ENCODE data around the gene ZBTB7C. TPM values are rescaled to one million over a fixed set of nuclear protein-coding genes. Genes with fewer than 3 reads are reported as not detected.

ZBTB7C gene
- total RNA-seq, 1 experiment from 2014 or later: 0.32 TPM

GRCh38 chr18:48363175-48363574 is 46.0 kb downstream of the ZBTB7C start:
- DNase-seq (ENCODE audit: low spot score): no peak
- BruUV-seq (replicated peaks): no TSS peak
- no peak overlapping the region for H3K4me3 ChIP-seq (ENCODE audit: low read depth, low read length, poor library complexity, severe bottlenecking)
- no peaks in the 10 kb centered on the region for H3K27me3 ChIP-seq (replicated peaks; ENCODE audit: insufficient read depth, low read depth, low read length, poor library complexity)
- intact Hi-C loops (cut with micrococcal nuclease; ENCODE audit: unreplicated experiment): no loop called here
- H3K9me3 ChIP-seq (ENCODE audit: low read depth, low read length, poor library complexity, severe bottlenecking): no peaks in the 10 kb centered on the region
- POLR2A ChIA-PET (ENCODE audit: low non-redundant PET): no interaction called here
- CTCF ChIA-PET: no interaction called here
- no peaks in the 10 kb centered on the region for H3K4me1 ChIP-seq (ENCODE audit: insufficient read depth, low read length, poor library complexity, severe bottlenecking)
- no peak overlapping the region for H3K27ac ChIP-seq (ENCODE audit: low read depth, low read length, poor library complexity, severe bottlenecking)
- H3K36me3 ChIP-seq (ENCODE audit: insufficient read depth, low read length, poor library complexity, severe bottlenecking): no peaks in the 10 kb centered on the region
- TF ChIP-seq EZH2 (IDR thresholded peaks at IDR 0.05; ENCODE audit: borderline replicate concordance, low read depth, low read length, poor library complexity, severe bottlenecking) (no peak), CTCF (conservative IDR thresholded peaks at IDR 0.05; ENCODE audit: low read depth, low read length) (no peak)

GRCh38 chr18:48361801-48362200 is 47.4 kb downstream of the ZBTB7C start:
- ChIA-PET POLR2A (ENCODE audit: low non-redundant PET) (no interaction called here), CTCF (no interaction called here)
- Histone ChIP-seq H3K27ac (ENCODE audit: low read depth, low read length, poor library complexity, severe bottlenecking) (no peak overlapping the region), H3K36me3 (ENCODE audit: insufficient read depth, low read length, poor library complexity, severe bottlenecking) (no peaks in the 10 kb centered on the region), H3K4me3 (ENCODE audit: low read depth, low read length, poor library complexity, severe bottlenecking) (no peak overlapping the region), H3K9me3 (ENCODE audit: low read depth, low read length, poor library complexity, severe bottlenecking) (no peaks in the 10 kb centered on the region), H3K27me3 (replicated peaks; ENCODE audit: insufficient read depth, low read depth, low read length, poor library complexity) (no peaks in the 10 kb centered on the region), H3K4me1 (ENCODE audit: insufficient read depth, low read length, poor library complexity, severe bottlenecking) (no peaks in the 10 kb centered on the region)
- intact Hi-C loops (cut with micrococcal nuclease; ENCODE audit: unreplicated experiment): no loop called here
- no TSS peak for BruUV-seq (replicated peaks)
- no peak for TF ChIP-seq CTCF (conservative IDR thresholded peaks at IDR 0.05; ENCODE audit: low read depth, low read length)
- TF ChIP-seq EZH2 (IDR thresholded peaks at IDR 0.05; ENCODE audit: borderline replicate concordance, low read depth, low read length, poor library complexity, severe bottlenecking): no peak
- no peak for DNase-seq (ENCODE audit: low spot score)

- H3K9me3 ChIP-seq (ENCODE audit: low read depth, low read length, poor library complexity, severe bottlenecking): no peaks in the 10 kb centered on the region
- intact Hi-C loops (cut with micrococcal nuclease; ENCODE audit: unreplicated experiment): no loop called here
- ChIA-PET POLR2A (ENCODE audit: low non-redundant PET) (no interaction called here), CTCF (no interaction called here)
- BruUV-seq (replicated peaks): no TSS peak
- H3K4me1 ChIP-seq (ENCODE audit: insufficient read depth, low read length, poor library complexity, severe bottlenecking): no peaks in the 10 kb centered on the region
- TF ChIP-seq EZH2 (IDR thresholded peaks at IDR 0.05; ENCODE audit: borderline replicate concordance, low read depth, low read length, poor library complexity, severe bottlenecking) (no peak), CTCF (conservative IDR thresholded peaks at IDR 0.05; ENCODE audit: low read depth, low read length) (no peak)
- no peaks in the 10 kb centered on the region for H3K27me3 ChIP-seq (replicated peaks; ENCODE audit: insufficient read depth, low read depth, low read length, poor library complexity)
- no peak for DNase-seq (ENCODE audit: low spot score)
- H3K27ac ChIP-seq (ENCODE audit: low read depth, low read length, poor library complexity, severe bottlenecking): no peak overlapping the region
- H3K4me3 ChIP-seq (ENCODE audit: low read depth, low read length, poor library complexity, severe bottlenecking): no peak overlapping the region
- no peaks in the 10 kb centered on the region for H3K36me3 ChIP-seq (ENCODE audit: insufficient read depth, low read length, poor library complexity, severe bottlenecking)
Measured at GRCh38 chr18:48360376-48361021, 48.7 kb downstream of the ZBTB7C start.
